Large intestine (tissue), 3 donors: ENCODE results near the gene PRMT9. TPM values are rescaled to one million over a fixed set of nuclear protein-coding genes. Genes with fewer than 3 reads are reported as not detected.

Source experiments
- DNase-seq, 2 donors: peaks; one replicate each; pipeline versions ENCODE4 v3.0.0 to v3.0.0-alpha.2; 2013
- H3K27ac ChIP-seq: one replicate; pipeline ENCODE4 v1.5.1; 2013; ENCODE audit warnings: low read length
- H3K27me3 ChIP-seq: 2 replicates; pipeline ENCODE4 v1.6.1; 2013; ENCODE audit warnings: low read length; ENCODE audit not compliant: control insufficient read depth, insufficient read depth
- H3K36me3 ChIP-seq: 2 replicates; pipeline ENCODE4 v1.6.1; 2013; ENCODE audit warnings: low read length; ENCODE audit not compliant: control insufficient read depth, insufficient read depth
- H3K4me1 ChIP-seq: one replicate; pipeline ENCODE4 v1.6.1; 2013; ENCODE audit warnings: low read length; ENCODE audit not compliant: control insufficient read depth, insufficient read depth
- H3K4me3 ChIP-seq: one replicate; pipeline ENCODE4 v1.5.1; 2013; ENCODE audit warnings: low read length
- H3K9me3 ChIP-seq: one replicate; pipeline ENCODE4 v1.6.1; 2013; ENCODE audit warnings: mild to moderate bottlenecking, low read depth, low read length, moderate library complexity; ENCODE audit not compliant: control insufficient read depth
- WGBS: methylation state at CpG from one replicate; pipeline ENCODE4 v1.1.5; 2013; ENCODE audit warnings: low lambda C conversion rate; ENCODE audit not compliant: insufficient coverage; 5-methylcytosine and 5-hydroxymethylcytosine counted together
- polyA plus RNA-seq: library from polyadenylated mRNA; unstranded; fragments of 120-200 nt; gene quantifications from one replicate; pipeline ENCODE4 v1.2.1, GENCODE V29; 2013

PRMT9 gene
- polyA plus RNA-seq, 1 donor = 12.1 TPM

DNA sequence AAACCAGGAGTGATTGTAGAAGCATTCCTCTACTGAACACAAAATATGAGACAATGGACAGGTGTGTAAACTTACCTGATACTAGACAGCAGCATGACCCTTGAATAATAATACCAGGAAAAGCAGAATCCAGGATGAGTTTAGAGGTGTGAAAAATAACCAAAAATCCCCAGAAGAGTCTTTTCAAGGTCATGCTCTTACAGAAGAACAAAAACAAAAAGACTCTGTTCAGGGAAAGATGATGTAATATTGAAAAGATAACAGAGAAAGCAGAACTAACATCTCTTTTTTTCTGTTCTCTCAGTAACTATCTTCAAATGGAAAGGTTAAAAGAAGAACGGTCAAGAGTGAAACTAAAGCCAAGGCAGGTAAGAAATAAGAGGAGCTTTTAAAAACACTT lies 33.9 kb upstream of the PRMT9 start:
- Histone ChIP-seq H3K9me3 (no peaks in the 10 kb centered on the region), H3K27me3 (no peaks in the 10 kb centered on the region), H3K4me3 (no peak overlapping the region), H3K27ac (no peak overlapping the region), H3K4me1 (peaks cover 5% of the 10 kb centered on the region), H3K36me3 (no peaks in the 10 kb centered on the region)
- DNase-seq = no peak
- 88% methylated on average over 1 of the region's 1 CpG for WGBS

GRCh38 chr4:147714575-147715401 lies 30.8 kb upstream of the PRMT9 start:
- Histone ChIP-seq H3K36me3 (no peaks in the 10 kb centered on the region), H3K9me3 (no peaks in the 10 kb centered on the region), H3K27me3 (no peaks in the 10 kb centered on the region), H3K4me1 (no peaks in the 10 kb centered on the region), H3K4me3 (no peak overlapping the region), H3K27ac (no peak overlapping the region)
- 67% methylated on average over 1 of the region's 8 CpGs for WGBS
- DNase-seq = no peak

DNA sequence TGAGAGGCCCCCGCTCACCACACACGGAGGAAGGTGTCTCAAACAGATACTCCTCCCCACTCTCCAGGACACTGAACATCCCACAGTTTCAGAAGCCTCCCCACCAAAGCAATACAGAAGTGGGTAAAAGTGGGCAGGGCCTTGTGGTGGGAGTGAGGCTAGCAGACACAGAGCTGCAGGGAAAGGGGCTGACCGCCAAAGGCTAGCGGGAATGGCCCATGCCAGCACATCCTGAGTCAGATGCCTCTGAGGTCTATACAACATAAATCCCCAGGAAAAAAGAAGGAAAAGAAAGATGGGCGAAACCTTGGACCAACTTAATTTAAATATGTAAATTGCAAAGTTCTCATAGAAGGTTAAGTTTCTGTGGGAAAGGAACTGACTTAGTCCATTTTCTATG lies 26.0 kb upstream of the PRMT9 start:
- Histone ChIP-seq H3K4me1 (no peaks in the 10 kb centered on the region), H3K27me3 (no peaks in the 10 kb centered on the region), H3K4me3 (no peak overlapping the region), H3K36me3 (no peaks in the 10 kb centered on the region), H3K27ac (no peak overlapping the region), H3K9me3 (no peaks in the 10 kb centered on the region)
- DNase-seq = no peak
- 100% methylated on average over 2 of the region's 5 CpGs for WGBS

GRCh38 chr4:147707892-147708672 lies 24.1 kb upstream of the PRMT9 start:
- H3K4me3 ChIP-seq = no peak overlapping the region
- H3K9me3 ChIP-seq = no peaks in the 10 kb centered on the region
- no peaks in the 10 kb centered on the region for H3K36me3 ChIP-seq
- no peak overlapping the region for H3K27ac ChIP-seq
- no peaks in the 10 kb centered on the region for H3K27me3 ChIP-seq
- H3K4me1 ChIP-seq = no peaks in the 10 kb centered on the region
- DNase-seq = peak in 1 of 2 donors; percentile 38
- WGBS = 10% methylated on average over 2 of the region's 7 CpGs

DNA sequence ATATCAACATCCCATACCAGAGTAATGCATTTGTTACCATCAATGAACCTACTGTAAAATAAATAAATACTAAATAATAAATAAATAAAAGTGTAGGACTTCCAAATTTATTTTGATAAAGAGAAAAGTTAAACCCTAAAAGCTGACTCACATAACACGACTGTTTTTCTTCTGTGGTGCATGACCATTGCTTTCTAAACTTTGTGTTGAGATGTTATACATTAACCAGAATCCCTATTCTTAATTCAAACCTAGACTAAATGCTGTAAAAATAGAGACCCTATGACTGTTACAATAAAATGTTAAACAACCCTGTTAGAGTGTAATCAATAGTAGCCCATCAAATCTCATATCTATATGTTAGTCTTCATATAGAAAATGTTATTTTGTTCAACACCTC lies 20.9 kb upstream of the PRMT9 start:
- Histone ChIP-seq H3K27ac (no peak overlapping the region), H3K4me3 (no peak overlapping the region), H3K9me3 (no peaks in the 10 kb centered on the region), H3K4me1 (no peaks in the 10 kb centered on the region), H3K36me3 (no peaks in the 10 kb centered on the region), H3K27me3 (peaks cover 3% of the 10 kb centered on the region)
- no peak for DNase-seq
- 33% methylated on average over 1 of the region's 1 CpG for WGBS

DNA sequence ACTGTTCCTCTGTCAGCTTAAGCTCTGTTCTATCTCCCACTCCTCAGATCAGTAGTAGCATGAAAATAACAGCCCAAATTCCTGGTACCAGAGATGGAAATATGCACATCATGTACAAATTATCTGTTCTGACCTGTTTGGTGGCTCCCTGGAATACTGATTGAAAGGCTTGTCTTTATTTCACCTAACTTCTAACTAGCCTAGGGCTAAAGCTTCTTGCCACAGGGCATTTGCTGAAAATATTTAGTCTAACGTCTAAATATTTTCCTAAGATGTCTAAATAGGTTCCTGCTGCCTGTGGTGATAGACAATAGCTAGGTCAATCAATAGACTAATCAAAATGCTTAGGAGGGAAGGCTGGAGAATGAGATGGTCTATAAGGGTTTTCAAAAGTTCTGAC lies 12.9 kb upstream of the PRMT9 start:
- Histone ChIP-seq H3K4me3 (no peak overlapping the region), H3K27me3 (peaks cover 3% of the 10 kb centered on the region), H3K9me3 (no peaks in the 10 kb centered on the region), H3K36me3 (no peaks in the 10 kb centered on the region), H3K4me1 (no peaks in the 10 kb centered on the region), H3K27ac (no peak overlapping the region)
- no CpG with 5 or more reads among the region's 1 CpG for WGBS
- no peak for DNase-seq

DNA sequence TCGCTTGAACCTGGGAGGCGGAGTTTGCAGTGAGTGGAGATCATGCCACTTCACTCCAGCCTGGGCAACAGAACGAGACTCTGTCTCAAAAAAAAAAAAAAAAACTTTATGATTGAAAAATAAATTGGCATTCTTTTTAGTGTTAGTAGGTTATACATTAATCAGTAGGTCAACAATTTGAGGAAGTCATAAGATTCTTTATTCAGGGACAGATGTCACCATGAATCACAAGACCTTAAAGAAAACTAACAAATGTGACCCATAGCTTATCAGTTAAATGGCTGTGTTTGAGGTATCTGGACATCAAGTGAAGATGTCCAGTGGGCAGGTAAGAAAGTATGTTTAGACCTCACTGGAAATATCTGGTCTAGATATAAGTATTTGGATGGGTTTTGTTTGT lies 9.3 kb upstream of the PRMT9 start:
- WGBS = no CpG with 5 or more reads among the region's 3 CpGs
- Histone ChIP-seq H3K4me1 (no peaks in the 10 kb centered on the region), H3K9me3 (no peaks in the 10 kb centered on the region), H3K27me3 (no peaks in the 10 kb centered on the region), H3K36me3 (no peaks in the 10 kb centered on the region), H3K27ac (no peak overlapping the region), H3K4me3 (no peak overlapping the region)
- DNase-seq = peak in 1 of 2 donors; percentile 52

DNA sequence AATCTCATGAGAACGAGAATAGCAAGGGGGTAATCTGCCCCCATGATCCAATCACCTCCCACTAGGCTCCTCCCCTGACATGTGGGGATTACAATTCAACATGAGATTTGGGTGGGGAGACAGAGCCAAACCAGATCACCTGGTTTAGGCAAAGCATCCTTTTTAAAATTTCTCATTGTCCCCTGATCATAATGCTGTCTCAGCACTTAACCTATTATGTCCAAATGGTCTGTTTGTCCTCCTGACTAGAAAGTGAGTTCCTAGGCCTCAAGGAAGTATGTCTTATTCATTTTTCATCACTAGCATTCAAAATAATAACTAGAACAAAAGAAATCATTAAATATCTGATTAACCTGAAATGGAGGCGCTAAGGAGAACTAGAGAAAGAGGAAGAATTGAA lies 7.9 kb upstream of the PRMT9 start:
- H3K4me1 ChIP-seq = no peaks in the 10 kb centered on the region
- H3K36me3 ChIP-seq = no peaks in the 10 kb centered on the region
- H3K4me3 ChIP-seq = no peak overlapping the region
- no peaks in the 10 kb centered on the region for H3K27me3 ChIP-seq
- no peaks in the 10 kb centered on the region for H3K9me3 ChIP-seq
- H3K27ac ChIP-seq = no peak overlapping the region
- no peak for DNase-seq
- WGBS = 100% methylated on average over 1 of the region's 2 CpGs

DNA sequence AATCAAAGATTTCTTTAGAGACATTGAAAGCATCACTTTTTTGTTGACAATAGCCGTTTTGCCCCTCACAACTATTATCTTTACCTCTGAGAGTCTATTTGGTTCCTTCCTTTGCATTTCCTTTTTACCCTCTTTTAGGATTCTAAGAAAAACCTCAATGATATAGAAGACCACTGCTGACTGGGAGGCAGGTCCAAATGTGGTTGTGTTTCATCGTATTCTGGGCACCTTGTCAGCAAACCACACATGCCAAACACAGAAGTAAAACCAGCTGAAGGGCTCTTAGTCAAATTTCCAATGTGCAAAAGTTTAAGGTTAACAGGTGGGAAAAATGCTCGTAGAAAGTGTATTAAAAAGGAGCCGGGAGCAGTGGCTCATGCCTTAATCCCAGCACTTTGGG lies 5.1 kb upstream of the PRMT9 start:
- 100% methylated on average over 1 of the region's 4 CpGs for WGBS
- no peaks in the 10 kb centered on the region for H3K36me3 ChIP-seq
- H3K4me1 ChIP-seq = peaks cover 4% of the 10 kb centered on the region
- H3K27me3 ChIP-seq = no peaks in the 10 kb centered on the region
- H3K4me3 ChIP-seq = no peak overlapping the region
- no peaks in the 10 kb centered on the region for H3K9me3 ChIP-seq
- H3K27ac ChIP-seq = no peak overlapping the region
- DNase-seq = no peak

DNA sequence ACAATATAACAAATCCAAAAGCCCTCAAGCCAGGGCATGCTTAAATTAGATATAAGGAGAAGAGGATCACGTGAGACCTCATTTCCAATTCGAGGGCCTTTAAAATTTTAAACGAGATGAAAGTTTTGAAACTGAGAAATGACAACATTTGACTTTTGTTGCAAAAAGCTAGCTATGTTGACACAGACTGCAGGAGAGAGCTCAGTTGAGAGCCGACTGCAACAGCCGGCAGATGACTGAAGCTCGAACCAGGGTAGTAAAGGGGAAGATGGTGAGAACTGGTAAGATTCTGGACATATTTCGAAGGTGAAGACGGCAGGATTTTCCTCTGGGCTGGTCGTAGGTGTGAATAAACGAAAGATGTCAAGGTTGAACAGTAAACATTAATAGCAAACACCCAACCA lies 773 bp downstream of the PRMT9 start:
- DNase-seq = peak in 1 of 2 donors; percentile 44
- WGBS = 0% methylated on average over 1 of the region's 10 CpGs
- H3K36me3 ChIP-seq = peaks cover 10% of the 10 kb centered on the region
- H3K9me3 ChIP-seq = no peaks in the 10 kb centered on the region
- H3K4me3 ChIP-seq = peak overlapping the region; percentile 98
- H3K4me1 ChIP-seq = peaks cover 7% of the 10 kb centered on the region
- H3K27ac ChIP-seq = peak overlapping the region; percentile 90
- no peaks in the 10 kb centered on the region for H3K27me3 ChIP-seq
